Skin epidermis (tissue), 12 donors: ENCODE results near the gene PCDHB15.
"Not testable (repeated sequence)": the region's sequence is repeated elsewhere in the genome, so short reads cannot be mapped to it uniquely, and the experiment has no call there.

ENCODE experiments used
- H3K27ac ChIP-seq, 21 experiments: fragments of 200-600 bp; sonication (generic) in 11 of 21; one replicate each; pipeline ENCODE4 v1.5.0; 2020; ENCODE audit warnings: mild to moderate bottlenecking in 3 of 21, inconsistent platforms in 2 of 21, moderate library complexity in 2 of 21
- H3K4me3 ChIP-seq, 7 experiments: fragments of 200-600 bp; sonication (generic) in 2 of 7; one replicate each; pipeline ENCODE4 v1.5.0; 2020; ENCODE audit warnings: inconsistent platforms in 2 of 7, mild to moderate bottlenecking in 2 of 7, moderate library complexity in 1 of 7

The PCDHB15 gene

DNA sequence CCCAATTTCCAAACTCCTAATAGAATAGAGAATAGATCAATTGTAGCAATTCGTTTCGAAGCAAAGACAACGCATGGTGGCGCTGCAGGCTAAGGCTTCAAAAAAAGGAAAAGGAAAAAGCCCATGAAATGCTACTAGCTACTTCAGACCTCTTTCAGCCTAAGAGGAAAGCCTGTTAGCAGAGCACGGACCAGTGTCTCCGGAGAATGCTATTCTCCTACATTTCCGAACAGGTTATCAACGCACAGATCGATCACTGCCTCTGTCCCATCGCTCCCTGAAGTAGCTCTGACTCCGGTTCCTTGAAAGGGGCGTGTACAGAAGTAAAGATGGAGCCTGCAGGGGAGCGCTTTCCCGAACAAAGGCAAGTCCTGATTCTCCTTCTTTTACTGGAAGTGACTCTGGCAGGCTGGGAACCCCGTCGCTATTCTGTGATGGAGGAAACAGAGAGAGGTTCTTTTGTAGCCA, at the start of gene PCDHB15:
PCDHB15 (plus strand) TSS at position 146 of the 468 bp plus-strand sequence; CDS start at position 330, 184 bp downstream.
- Histone ChIP-seq H3K27ac (no peak within 1 kb of the TSS), H3K4me3 (no peak within 1 kb of the TSS)

DNA sequence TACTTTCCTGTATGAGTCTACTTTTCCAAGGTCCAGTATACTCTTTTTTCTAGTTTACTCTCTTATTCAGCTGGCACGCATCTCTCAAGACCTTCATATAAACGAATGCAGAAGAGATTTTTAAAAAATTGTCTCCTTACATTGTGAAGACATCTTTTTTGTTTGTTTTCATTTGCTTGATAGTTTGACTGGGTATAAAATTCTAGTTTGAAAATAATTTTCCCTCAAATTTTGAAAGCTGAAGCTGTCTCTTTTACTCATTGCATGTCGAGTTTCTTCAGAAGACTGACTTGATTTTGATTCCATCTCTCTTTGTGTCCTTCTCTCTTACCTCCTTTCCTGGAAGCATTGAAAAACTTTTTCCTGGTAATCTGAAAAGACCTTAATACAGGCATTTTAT, 48.8 kb upstream of the PCDHB15 start:
- Histone ChIP-seq H3K27ac (no peak overlapping the region), H3K4me3 (no peak overlapping the region)

DNA sequence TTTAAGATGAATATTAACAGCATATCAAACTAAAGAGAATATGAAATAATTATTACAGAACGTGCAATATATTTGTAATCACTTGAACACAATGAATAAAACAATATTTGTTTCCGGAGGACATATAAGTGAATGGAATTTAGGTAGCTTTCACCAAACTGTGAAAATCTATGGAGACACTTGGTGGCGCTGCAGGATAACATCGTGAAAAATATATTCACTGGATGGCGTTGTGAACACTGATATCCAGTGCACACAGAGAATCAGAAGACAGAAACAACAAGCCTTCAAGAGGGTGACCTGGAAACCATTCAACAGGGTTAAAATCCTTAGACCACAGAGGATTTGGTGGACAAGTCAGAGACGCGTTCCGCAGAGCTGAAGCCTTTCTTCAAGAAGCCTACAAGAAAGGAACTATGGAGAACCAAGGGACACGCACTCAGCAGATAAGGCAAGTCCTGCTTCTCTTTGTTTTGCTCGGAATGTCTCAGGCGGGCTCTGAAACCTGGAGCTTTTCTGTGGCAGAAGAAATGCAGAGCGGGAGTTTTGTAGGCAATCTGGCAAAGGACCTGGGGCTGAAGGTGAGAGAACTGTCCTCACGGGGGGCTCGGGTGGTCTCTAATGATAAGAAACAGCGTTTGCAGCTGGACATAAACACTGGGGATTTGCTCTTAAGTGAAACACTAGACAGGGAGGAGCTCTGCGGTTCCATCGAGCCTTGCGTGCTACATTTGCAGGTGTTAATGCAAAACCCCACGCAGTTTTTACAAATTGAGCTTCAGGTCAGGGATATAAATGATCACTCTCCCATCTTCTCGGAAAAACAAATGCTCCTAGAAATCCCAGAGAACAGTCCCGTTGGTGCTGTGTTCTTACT, 45.6 kb upstream of the PCDHB15 start, which contains the start of gene PCDHB11:
PCDHB11 (plus strand) TSS at position 269 of the 877 bp plus-strand sequence; CDS start at position 417, 148 bp downstream.
- peak within 1 kb of the TSS in 3 of 7 experiments; percentile 3 to 19 (median 15) for H3K4me3 ChIP-seq
- H3K27ac ChIP-seq, result peak within 1 kb of the TSS in 1 of 21 experiments; percentile 9

DNA sequence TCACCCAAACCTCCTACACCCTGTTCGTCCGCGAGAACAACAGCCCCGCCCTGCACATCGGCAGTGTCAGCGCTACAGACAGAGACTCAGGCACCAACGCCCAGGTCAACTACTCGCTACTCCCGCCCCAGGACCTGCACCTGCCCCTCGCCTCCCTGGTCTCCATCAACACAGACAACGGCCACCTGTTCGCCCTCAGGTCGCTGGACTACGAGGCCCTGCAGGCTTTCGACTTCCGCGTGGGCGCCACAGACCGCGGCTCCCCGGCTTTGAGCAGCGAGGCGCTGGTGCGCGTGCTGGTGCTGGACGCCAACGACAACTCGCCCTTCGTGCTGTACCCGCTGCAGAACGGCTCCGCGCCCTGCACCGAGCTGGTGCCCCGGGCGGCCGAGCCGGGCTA, 44.1 kb upstream of the PCDHB15 start:
- H3K27ac ChIP-seq, H3K4me3 ChIP-seq: not testable (repeated sequence)

DNA sequence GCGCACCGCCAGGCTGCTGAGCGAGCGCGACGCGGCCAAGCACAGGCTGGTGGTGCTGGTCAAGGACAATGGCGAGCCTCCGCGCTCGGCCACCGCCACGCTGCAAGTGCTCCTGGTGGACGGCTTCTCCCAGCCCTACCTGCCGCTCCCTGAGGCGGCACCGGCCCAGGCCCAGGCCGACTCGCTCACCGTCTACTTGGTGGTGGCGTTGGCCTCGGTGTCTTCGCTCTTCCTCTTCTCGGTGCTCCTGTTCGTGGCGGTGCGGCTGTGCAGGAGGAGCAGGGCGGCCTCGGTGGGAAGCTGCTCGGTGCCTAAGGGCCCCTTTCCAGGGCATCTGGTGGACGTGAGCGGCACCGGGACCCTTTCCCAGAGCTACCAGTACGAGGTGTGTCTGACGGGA, 43.5 kb upstream of the PCDHB15 start:
- H3K27ac ChIP-seq, H3K4me3 ChIP-seq: not testable (repeated sequence)

DNA sequence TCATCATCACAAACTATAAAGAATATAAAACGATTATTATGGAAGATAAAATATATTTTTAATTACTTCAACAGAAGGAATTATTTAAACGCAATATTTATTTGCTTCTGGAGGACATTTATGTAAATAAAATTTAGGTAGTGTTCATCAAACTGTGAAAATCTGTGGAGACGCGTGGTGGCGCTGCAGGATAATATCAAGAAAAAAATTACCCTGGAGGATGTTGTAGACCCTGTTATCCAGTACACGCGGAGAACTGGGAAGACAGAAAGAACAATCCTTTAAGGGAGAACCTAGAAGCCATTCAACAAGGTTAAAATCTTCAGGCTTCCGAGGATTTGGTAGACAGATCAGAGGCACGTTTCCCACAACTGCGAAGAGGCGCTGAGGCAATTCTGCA, 36.7 kb upstream of the PCDHB15 start, which contains the start of gene PCDHB12:
PCDHB12 (plus strand) TSS at position 242 of the 400 bp plus-strand sequence. CDS start 189 bp downstream, outside the sequence.
- Histone ChIP-seq H3K4me3 (no peak within 1 kb of the TSS), H3K27ac (no peak within 1 kb of the TSS)

DNA sequence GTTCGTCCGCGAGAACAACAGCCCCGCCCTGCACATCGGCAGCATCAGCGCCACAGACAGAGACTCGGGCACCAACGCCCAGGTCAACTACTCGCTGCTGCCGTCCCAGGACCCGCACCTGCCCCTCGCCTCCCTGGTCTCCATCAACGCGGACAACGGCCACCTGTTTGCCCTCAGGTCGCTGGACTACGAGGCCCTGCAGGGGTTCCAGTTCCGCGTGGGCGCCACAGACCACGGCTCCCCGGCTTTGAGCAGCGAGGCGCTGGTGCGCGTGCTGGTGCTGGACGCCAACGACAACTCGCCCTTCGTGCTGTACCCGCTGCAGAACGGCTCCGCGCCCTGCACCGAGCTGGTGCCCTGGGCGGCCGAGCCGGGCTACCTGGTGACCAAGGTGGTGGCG, 34.9 kb upstream of the PCDHB15 start:
- H3K4me3 ChIP-seq, H3K27ac ChIP-seq: not testable (repeated sequence)

DNA sequence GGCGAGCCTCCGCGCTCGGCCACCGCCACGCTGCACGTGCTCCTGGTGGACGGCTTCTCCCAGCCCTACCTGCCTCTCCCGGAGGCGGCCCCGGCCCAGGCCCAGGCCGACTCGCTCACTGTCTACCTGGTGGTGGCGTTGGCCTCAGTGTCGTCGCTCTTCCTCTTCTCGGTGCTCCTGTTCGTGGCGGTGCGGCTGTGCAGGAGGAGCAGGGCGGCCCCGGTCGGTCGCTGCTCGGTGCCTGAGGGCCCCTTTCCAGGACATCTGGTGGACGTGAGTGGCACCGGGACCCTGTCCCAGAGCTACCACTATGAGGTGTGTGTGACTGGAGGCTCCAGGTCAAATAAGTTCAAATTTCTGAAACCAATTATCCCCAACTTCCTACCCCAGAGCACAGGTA, 34.3 kb upstream of the PCDHB15 start:
- not testable (repeated sequence) for H3K4me3 ChIP-seq

DNA sequence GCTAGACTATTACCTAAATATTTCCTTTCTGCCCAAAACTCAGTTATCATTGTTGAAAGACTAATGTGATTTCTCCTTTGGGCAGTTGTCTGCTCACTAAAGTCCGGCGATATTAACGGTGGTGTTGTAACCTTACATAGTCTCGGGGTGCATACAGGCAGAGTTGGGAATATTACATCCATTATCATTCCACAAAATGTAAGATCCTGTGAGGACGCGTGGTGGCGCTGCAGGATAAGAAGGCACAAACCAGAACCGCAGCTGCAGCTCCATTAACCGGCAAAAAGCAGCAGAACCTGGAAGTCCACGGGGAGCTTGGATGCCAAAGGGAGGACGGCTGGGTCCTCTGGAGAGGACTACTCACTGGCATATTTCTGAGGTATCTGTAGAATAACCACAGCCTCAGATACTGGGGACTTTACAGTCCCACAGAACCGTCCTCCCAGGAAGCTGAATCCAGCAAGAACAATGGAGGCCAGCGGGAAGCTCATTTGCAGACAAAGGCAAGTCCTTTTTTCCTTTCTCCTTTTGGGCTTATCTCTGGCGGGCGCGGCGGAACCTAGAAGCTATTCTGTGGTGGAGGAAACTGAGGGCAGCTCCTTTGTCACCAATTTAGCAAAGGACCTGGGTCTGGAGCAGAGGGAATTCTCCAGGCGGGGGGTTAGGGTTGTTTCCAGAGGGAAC, 31.4 kb upstream of the PCDHB15 start, which contains the start of gene PCDHB13:
PCDHB13 (plus strand) TSS at position 264 of the 684 bp plus-strand sequence; CDS start at position 469, 205 bp downstream.
- not testable (repeated sequence) for H3K27ac ChIP-seq
- peak within 1 kb of the TSS in 1 of 7 experiments; percentile 22 for H3K4me3 ChIP-seq

More for the DNA sequence above, 34.3 kb upstream of the PCDHB15 start:
- H3K27ac ChIP-seq, result not testable (repeated sequence)

DNA sequence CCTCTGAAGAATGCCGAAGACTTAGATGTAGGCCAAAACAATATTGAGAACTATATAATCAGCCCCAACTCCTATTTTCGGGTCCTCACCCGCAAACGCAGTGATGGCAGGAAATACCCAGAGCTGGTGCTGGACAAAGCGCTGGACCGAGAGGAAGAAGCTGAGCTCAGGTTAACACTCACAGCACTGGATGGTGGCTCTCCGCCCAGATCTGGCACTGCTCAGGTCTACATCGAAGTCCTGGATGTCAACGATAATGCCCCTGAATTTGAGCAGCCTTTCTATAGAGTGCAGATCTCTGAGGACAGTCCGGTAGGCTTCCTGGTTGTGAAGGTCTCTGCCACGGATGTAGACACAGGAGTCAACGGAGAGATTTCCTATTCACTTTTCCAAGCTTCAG, 30.6 kb upstream of the PCDHB15 start:
- not testable (repeated sequence) for H3K27ac ChIP-seq, H3K4me3 ChIP-seq

DNA sequence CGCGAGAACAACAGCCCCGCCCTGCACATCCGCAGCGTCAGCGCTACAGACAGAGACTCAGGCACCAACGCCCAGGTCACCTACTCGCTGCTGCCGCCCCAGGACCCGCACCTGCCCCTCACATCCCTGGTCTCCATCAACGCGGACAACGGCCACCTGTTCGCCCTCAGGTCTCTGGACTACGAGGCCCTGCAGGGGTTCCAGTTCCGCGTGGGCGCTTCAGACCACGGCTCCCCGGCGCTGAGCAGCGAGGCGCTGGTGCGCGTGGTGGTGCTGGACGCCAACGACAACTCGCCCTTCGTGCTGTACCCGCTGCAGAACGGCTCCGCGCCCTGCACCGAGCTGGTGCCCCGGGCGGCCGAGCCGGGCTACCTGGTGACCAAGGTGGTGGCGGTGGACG, 29.7 kb upstream of the PCDHB15 start:
- H3K4me3 ChIP-seq, H3K27ac ChIP-seq: not testable (repeated sequence)

DNA sequence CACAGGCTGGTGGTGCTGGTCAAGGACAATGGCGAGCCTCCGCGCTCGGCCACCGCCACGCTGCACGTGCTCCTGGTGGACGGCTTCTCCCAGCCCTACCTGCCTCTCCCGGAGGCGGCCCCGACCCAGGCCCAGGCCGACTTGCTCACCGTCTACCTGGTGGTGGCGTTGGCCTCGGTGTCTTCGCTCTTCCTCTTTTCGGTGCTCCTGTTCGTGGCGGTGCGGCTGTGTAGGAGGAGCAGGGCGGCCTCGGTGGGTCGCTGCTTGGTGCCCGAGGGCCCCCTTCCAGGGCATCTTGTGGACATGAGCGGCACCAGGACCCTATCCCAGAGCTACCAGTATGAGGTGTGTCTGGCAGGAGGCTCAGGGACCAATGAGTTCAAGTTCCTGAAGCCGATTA, 29.2 kb upstream of the PCDHB15 start:
- H3K4me3 ChIP-seq, H3K27ac ChIP-seq: not testable (repeated sequence)

DNA sequence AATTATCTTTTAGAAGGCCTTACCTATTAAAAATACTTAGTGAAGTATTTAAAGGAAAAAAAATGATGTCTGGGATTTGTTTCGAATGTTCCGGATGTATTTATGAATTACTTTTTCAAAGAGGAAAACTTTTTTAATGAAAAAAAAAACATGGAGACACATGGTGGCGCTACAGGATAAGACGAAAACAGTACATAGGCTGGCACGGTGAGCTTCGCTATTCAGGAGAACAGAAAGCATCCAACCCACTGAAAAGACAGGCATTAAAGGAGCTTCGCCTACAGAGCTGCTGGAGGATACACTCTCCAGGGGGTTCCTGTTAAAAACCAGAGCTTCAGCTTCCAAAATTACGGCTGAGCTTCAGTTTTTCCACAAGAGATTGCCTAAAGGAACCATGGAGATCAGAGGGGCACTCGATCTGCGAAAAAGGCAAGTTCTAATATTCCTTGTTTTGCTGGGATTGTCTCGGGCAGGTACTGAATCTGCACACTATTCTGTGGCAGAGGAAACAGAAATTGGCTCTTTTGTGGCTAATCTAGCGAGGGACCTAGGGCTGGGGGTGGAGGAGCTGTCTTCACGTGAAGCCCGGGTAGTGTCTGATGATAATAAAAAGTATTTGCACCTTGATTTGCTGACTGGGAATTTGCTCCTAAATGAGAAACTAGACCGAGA, 21.9 kb upstream of the PCDHB15 start, which contains the start of gene PCDHB14:
PCDHB14 (plus strand) TSS at position 232 of the 672 bp plus-strand sequence; CDS start at position 395, 163 bp downstream.
- no peak within 1 kb of the TSS for H3K27ac ChIP-seq
- H3K4me3 ChIP-seq, result peak within 1 kb of the TSS in 1 of 7 experiments; percentile 7

DNA sequence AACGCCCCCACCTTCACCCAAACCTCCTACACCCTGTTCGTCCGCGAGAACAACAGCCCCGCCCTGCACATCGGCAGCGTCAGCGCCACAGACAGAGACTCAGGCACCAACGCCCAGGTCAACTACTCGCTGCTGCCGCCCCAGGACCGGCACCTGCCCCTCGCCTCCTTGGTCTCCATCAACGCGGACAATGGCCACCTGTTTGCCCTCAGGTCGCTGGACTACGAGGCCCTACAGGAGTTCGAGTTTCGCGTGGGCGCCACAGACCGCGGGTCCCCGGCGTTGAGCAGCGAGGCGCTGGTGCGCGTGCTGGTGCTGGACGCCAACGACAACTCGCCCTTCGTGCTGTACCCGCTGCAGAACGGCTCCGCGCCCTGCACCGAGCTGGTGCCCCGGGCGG, 20.4 kb upstream of the PCDHB15 start:
- not testable (repeated sequence) for H3K27ac ChIP-seq, H3K4me3 ChIP-seq

DNA sequence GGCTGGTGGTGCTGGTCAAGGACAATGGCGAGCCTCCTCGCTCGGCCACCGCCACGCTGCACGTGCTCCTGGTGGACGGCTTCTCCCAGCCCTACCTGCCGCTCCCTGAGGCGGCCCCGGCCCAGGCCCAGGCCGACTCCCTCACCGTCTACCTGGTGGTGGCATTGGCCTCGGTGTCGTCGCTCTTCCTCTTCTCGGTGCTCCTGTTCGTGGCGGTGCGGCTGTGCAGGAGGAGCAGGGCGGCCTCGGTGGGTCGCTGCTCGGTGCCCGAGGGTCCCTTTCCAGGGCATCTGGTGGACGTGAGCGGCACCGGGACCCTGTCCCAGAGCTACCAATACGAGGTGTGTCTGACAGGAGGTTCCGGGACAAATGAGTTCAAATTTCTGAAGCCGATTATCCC, 19.8 kb upstream of the PCDHB15 start:
- not testable (repeated sequence) for H3K4me3 ChIP-seq, H3K27ac ChIP-seq

DNA sequence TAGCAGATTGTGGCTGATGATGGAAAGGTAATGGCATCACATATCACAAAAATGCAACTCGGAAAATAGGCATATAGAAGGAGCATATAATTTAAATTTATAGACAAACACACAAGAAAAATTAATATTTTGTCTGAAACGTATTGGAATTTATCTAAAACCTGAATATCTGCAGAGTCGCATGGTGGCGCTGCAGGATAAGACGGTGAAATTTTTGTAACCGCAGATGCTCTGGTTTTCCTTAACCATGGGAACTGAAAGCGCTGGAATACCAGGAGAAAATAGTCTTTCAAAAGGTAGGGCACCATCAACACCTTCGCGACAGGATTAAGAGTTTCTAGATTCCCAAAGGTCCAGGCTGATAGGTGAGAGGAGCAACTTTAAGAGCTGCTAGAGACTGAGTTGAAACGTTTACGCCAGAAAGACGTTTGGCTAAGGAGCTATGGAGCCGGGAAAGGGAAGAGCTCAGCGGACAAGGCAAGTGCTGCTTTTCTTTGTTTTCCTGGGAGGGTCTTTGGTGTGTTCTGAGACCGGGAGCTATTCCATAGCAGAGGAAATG, 11.0 kb upstream of the PCDHB15 start:
- Histone ChIP-seq H3K27ac (no peak overlapping the region), H3K4me3 (peak overlapping the region in 1 of 7 experiments; percentile 5)

DNA sequence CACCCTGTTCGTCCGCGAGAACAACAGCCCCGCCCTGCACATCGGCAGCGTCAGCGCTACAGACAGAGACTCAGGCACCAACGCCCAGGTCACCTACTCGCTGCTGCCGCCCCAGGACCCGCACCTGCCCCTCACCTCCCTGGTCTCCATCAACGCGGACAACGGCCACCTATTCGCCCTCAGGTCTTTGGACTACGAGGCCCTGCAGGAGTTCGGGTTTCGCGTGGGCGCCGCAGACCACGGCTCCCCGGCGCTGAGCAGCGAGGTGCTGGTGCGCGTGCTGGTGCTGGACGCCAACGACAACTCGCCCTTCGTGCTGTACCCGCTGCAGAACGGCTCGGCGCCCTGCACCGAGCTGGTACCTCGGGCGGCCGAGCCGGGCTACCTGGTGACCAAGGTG, 9.3 kb upstream of the PCDHB15 start:
- not testable (repeated sequence) for H3K4me3 ChIP-seq, H3K27ac ChIP-seq

DNA sequence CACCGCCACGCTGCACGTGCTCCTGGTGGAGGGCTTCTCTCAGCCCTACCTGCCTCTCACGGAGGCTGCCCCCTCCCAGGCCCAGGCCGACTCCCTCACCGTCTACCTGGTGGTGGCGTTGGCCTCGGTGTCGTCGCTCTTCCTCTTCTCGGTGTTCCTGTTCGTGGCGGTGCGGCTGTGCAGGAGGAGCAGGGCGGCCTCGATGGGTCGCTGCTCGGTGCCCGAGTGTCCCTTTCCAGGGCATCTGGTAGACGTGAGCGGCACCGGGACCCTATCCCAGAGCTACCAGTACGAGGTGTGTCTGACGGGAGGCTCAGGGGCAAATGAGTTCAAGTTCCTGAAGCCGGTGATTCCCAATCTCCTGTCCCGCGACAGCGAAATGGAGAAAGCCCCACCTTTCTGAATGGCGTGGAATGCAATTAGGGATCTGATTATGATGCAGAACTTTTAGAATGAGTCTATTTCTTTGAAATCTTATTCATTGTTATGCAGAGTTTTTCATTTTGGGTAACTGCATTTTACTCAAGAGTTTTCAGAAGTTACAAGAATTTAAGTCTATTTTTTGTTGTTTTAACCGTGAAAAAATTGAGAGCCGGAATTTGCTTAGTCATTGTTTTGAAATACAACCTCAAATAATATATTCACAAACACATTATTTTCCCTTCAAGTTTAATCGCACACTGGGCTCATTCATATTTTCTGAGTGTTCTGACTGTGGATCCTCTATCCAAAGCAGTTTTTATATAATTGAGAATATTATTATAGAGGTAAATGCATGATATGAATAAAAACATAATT, 8.5 kb upstream of the PCDHB15 start:
- no peak overlapping the region for H3K27ac ChIP-seq
- H3K4me3 ChIP-seq, result no peak overlapping the region

DNA sequence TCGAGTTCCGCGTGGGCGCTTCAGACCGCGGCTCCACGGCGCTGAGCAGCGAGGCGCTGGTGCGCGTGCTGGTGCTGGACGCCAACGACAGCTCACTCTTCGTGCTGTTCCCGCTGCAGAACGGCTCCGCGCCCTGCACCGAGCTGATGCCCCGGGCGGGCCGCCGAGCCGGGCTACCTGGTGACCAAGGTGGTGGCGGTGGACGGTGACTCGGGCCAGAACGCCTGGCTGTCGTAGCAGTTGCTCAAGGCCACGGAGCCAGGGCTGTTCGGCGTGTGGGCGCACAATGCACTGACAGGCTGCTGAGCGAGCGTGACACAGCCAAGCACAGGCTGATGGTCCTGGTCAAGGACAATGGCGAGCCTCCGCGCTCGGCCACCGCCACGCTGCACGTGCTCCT, 3.7 kb upstream of the PCDHB15 start:
- Histone ChIP-seq H3K27ac (no peak overlapping the region), H3K4me3 (no peak overlapping the region)
